Inflammatory macrophage treated with lipopolysaccharide for 1 hour (primary cell): Measurements from ENCODE around the gene RAB40C.

Experiments
- DNase-seq, 2 donors: peaks; one replicate each; pipeline ENCODE4 v3.0.0-alpha.2; 2020 to 2022

RAB40C gene

GRCh38 chr16:559411-560203 is 30.3 kb upstream of the RAB40C start:
- no peak for DNase-seq

DNA sequence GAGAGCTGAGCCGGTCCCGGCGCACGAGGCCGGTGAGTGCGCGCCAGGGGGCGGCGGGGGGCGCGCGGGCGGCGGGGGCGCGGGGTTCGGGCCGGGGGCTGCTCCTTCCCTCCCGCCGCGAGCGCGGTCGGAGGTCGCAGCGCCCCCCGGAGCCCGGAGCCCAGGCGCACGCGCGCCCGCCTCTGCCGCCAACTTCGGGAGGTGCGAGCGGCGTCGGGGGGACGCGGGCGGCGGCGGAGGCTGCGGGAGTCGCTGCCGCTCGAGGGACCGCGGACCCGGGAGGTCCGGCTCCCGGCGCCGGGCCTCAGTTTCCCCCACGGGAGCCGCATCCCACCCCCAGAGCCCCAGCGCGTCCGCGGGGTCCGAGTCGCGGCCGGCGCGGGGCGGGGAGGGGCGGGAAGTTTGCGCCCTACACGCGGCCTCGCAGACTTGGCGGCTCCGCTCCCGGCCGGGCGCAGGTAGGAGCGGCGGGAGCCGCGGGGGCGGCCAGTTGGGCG is 29.6 kb upstream of the RAB40C start, which contains the start of gene PRR35:
Gene PRR35, plus strand, starts transcription at position 191 of the 497 bp plus-strand sequence. CDS start 2,901 bp downstream, outside the sequence.
- no peak for DNase-seq

- DNase-seq: no peak
Observed at GRCh38 chr16:560701-561412, 29.0 kb upstream of the RAB40C start.

DNA sequence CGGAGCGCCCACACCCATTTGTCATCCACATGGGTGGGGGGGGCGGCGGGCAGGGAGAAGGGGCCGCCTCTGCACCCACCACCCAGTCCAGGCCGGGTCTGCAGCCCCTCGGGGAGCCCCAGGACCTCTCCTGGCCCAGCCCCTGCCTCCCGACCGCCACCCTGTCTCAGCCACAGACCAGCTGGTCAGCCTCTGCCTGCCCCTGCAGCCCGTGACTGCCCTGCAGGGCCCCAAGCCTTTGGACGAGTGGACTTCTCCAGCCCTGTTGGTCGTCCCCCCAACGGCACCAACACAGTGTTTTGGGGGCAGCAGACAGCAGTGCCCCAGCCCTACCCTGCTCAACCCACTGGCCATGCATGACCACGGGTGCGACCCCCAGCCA is 28.5 kb upstream of the RAB40C start:
- DNase-seq: no peak

DNA sequence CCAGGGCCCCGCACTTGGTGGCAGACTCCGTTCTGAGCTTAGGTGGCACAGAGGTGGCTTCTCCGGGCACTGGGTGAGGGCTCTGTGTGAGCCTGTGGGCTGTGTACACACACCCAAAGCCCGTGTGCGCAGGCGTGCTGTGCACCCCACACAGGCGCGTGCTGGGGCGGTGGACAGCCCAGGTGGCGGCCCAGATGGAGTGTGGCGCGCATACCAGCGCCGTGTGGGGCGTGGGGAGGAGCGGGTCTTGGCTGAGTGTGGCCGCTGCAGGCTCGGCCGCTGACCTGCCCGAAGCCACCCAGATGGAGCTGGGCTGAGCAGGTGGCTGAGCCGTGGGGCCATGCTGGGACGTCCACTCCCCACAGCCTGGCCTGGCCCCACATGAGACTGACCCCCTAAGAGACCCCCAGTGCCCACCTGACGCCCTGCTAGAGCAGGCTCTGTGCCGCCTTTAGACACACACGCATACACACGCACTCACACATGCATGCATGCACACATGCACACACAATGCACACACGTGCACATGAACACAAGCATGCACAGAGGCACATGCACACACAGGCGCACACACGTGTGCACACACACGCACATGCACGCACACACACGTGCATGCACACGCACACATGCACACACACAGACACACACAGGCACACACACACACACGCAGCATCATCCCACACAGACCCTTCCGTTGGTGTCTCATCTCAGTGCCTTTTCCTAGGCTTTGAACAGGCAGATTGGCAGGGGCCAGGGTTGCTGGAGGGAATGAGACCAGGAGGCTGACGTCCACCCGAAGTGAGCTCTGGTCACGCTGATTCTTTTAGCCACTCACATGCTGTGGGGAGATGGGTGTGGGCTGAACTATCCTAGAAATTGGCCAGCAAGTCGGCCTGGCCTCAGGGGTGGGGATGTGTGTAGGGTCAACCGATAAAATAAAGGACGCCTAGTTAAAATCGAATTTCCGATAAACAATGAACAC is 27.6 kb upstream of the RAB40C start:
- no peak for DNase-seq

DNA sequence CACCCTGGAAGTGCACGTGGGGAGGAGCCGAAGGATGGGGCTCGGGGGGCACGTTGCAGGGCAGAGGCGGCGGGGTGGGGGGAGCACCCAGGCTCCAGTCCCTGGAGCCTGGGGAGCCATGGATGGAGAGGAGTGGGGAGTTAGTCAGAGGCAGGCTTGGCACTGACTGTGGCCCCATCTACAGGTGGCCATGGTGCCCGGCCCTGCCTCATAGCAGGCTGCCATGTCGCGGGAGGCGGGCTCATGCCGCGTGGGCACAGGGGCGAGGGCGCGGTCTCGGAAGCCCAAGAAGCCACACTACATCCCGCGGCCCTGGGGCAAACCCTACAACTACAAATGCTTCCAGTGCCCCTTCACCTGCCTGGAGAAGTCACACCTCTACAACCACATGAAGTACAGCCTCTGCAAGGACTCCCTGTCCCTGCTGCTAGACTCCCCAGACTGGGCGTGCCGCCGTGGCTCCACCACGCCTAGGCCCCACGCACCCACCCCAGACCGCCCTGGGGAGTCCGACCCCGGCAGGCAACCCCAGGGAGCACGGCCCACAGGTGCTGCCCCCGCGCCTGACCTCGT is 26.7 kb upstream of the RAB40C start:
- no peak for DNase-seq

- DNase-seq: no peak
Observed at GRCh38 chr16:564690-565418, 25.0 kb upstream of the RAB40C start.

GRCh38 chr16:565419-566330 is 24.2 kb upstream of the RAB40C start:
- no peak for DNase-seq

GRCh38 chr16:566475-567372 is 23.1 kb upstream of the RAB40C start, which contains the start of gene NHLRC4:
Gene NHLRC4, plus strand, starts transcription at chr16:567005. Its CDS starts 1,043 bp downstream, at chr16:568048.
- DNase-seq: peak; percentile 38 to 50

- DNase-seq: no peak
Observed at GRCh38 chr16:567373-568256, 22.3 kb upstream of the RAB40C start.

- DNase-seq: no peak
Observed at GRCh38 chr16:568401-569258, 21.2 kb upstream of the RAB40C start.

DNA sequence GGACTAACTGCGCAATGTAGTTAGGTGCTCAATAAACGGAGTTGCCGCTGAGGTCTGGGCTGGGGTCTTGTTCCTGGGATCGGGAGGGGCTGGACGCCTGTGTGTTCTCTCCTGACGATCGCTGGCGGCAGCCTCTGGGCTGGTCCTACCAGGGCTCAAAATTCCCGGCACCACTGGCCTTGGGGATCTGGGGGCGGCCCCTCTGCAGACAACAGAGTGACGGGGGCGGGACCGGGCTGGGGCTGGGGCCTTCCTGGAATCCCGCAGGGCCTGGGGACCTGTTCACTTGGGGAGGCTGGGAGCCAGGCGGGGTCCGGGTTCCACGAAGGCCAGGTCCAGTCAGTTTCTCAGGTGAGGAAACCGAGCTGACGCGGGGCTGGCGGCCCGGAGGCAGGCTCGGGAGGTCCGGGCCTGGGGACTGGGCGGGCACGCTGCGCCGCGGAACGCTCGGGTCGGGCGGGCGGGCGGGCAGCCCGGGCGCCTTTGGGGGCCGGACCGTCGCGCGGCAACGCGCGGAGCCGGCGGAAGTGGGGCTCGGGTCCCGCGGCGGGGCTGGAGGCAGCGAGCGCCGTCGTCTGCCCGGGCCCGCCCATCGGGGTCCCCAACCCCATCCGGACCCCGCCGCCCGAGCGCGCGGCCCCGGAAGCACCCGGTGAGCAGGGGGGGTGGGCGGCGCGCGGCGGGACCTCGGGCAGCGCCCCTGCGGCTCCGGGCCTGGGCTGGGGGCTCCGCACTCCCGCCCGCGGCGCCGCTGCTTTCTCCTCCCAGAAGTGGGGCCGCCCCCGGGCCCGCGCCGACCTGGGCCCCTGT is 20.2 kb upstream of the RAB40C start, which contains the start of gene PIGQ:
Gene PIGQ, plus strand, starts transcription at position 524 of the 810 bp plus-strand sequence. CDS start 4,107 bp downstream, outside the sequence.
- DNase-seq: peak; percentile 42 to 50

DNA sequence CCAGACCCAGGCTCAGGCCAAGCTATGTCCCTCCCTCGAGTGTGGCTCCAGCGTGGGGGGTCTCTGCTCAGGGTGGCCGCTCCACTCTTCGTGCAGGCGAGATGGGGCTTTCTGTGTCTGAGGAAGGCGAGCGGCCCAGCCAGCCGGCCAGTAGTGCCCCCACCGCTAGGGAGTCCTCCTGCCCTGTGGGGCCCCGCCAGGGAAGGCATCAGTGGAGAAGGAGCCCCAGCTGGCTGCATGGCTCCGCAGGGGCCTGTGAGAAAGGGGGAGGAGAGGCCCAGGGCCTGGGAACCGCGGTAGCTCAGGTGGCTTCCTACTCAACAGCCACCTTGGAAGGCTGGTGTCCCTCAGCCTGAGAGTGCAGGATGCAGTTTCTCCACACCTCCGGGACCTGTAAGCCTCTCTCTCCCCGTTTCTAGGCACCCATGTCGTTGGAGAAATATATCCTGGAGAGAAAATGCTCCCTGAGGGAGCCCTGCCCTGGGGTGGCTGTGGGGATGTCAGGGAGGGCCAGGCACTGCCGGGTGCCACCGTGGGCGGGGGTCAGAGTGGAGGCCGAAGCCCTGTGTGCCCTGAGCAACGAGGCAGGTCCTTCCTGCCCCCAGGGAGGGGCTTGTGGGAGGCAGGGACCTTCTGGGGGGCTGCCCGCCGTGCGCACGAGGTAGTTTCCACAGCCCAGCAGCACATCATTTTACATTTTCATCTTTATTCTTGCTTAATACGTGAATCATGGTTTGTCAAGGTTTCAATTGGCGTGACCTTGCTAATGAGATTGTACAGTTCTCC is 16.8 kb upstream of the RAB40C start:
- DNase-seq: no peak

DNA sequence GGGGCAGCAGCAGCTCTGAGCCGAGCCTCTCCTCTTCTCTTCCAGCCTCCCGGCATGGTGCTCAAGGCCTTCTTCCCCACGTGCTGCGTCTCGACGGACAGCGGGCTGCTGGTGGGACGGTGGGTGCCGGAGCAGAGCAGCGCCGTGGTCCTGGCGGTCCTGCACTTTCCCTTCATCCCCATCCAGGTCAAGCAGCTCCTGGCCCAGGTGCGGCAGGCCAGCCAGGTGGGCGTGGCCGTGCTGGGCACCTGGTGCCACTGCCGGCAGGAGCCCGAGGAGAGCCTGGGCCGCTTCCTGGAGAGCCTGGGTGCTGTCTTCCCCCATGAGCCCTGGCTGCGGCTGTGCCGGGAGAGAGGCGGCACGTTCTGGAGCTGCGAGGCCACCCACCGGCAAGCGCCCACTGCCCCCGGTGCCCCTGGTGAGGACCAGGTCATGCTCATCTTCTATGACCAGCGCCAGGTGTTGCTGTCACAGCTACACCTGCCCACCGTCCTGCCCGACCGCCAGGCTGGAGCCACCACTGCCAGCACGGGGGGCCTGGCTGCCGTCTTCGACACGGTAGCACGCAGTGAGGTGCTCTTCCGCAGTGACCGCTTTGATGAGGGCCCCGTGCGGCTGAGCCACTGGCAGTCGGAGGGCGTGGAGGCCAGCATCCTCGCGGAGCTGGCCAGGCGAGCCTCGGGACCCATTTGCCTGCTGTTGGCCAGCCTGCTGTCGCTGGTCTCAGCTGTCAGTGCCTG is 15.7 kb upstream of the RAB40C start:
- DNase-seq: no peak
